GM18498 (cell line): ENCODE measurements around the gene CDH13.

ENCODE experiments used
- ATAC-seq: cut with Tn5 transposase; IDR thresholded peaks from one replicate; pipeline ENCODE4 v1.9.1; 2021; ENCODE audit warnings: mild to moderate bottlenecking, moderate library complexity; ENCODE audit not compliant: unreplicated experiment

The CDH13 gene

GRCh38 chr16:82625066-82625968 lies 1.5 kb upstream of the CDH13 start:
- no peak for ATAC-seq

DNA sequence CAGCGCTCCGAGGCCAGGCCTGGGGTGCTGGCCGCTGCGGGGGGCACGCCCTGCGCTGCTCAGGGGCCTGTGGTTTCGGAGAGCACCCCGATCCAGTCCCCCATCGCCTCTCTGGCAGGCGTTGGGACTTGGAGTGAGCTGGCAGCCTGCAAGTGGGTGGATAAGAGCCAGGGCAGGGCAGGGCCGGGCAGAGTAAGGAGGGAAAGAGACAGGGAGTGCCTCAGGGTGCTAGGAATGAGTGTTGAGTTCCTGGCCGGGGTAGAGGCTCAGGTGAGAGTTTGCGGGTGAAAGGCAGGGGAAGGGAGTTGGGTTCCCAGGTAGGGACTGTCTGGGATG lies 1.3 kb downstream of the CDH13 start:
- no peak for ATAC-seq

DNA sequence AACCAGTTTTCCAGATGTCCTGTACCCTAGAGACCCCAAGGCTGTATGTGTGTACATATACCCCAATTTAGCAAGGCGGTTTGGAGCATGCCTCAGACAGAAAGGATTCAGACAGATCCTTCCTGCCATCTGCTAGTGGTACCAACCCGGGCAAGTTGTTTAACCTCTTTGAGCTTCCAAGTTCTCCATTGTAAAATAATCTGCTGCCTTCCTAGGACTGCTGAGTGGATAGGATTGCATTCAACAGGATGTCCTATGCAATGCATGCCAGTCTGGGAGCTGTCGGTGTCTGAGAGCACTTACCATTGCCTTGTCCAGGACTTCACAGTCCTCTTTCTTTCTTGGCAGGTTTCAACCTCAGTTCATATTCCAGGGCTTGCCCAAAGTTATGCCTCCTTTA lies 1.9 kb downstream of the CDH13 start:
- ATAC-seq: no peak

DNA sequence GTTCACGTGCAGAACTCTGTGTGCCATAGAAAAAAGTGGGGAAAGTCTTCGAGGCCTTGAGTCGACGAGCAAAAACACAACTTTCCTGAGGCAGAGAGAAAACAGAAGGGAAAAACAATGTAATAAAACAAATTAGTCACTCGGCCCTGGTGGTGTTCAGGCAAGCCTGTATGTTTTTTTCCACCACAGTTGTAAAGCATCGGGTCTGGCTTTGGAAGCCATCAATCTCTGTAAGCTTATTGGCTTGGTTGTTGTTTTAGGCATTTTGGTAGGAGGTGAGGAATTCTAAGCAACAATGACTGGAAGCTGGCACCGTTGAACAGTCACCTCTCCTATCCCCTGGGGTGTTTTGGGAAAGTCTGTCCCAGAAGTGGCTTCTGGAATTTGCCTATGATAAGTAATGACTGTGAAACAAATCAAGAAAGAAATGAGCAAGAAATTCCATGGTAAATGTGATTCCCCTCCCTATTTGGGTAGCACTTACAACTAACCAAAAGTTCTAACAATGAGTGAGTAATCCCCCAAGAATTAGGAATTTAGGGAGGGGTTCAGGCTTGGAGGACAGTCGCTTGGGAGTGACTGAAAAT lies 2.8 kb downstream of the CDH13 start:
- no peak for ATAC-seq

GRCh38 chr16:82630219-82630618 lies 3.5 kb downstream of the CDH13 start:
- ATAC-seq: no peak

DNA sequence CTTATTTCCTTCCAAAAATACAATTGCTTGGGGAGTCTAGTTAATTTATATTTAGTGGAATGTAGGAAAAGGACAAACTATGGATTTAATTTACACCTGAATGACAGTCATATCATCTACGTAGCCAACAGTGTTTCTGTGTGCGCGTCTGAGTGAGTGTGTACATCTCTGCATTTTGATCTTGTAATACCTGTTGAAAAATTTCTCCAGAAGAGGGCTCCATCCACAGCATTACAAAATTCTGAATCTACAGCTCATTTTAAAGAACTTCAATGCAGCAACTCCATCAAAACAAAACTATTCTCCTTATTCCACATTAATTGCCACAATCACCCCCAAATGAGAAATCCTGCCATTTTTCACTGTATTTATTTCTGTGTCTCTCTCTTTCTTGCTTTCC lies 3.9 kb downstream of the CDH13 start:
- ATAC-seq: no peak

GRCh38 chr16:82631701-82632685 lies 5.2 kb downstream of the CDH13 start:
- no peak for ATAC-seq

DNA sequence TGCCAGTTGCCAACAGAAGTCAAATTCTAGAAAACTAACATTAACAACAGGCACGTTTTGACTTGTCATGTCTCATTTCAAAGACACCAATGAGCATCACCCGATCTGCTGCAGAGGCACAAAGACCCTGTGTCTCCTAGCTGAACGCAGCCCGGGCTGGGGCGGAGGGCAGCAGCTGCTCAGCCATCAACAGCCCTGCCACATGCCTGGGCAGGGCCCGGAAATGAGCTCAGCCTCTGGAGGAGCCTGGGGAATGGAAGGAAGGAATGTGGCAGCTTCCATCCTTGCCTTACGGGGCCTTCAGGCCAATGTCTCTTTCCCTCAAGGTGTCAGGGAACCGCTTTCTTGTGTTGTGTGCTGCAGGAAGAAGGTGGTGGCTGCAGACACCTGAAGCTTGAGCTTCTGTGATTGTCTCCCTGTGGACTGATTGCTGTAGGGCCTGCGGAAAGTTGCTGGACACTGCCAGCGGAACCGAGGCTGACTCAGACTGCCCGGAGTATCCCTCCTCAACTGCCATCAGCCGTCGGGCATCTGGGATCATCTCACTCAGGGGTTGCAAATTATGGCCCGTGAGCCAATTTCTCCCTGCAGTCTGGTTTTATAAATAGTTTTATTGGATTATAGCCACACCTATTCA lies 7.3 kb downstream of the CDH13 start:
- ATAC-seq: no peak

- ATAC-seq: no peak
Observed at GRCh38 chr16:82634955-82635610, 8.3 kb downstream of the CDH13 start.

- ATAC-seq: no peak
Observed at GRCh38 chr16:82636485-82636884, 9.7 kb downstream of the CDH13 start.

DNA sequence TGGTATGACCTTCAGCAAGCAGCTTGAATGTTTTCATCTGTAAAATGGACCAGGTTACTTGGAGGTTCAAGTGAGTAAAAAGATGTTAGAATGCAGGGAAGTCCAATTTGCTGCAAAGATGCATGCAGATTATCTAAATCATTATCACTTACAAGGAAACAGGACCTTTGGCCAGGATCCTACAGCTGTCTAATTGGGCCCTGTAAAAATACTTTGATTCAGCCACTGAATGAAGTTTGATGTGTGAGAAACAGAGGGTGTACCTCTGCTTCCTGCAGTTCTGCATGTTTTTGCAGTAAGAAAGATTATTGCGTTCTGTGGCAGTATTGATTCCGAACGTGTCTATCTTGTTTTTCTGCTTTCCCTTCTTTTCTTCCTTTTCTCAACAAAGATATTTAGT lies 10.2 kb downstream of the CDH13 start:
- no peak for ATAC-seq

DNA sequence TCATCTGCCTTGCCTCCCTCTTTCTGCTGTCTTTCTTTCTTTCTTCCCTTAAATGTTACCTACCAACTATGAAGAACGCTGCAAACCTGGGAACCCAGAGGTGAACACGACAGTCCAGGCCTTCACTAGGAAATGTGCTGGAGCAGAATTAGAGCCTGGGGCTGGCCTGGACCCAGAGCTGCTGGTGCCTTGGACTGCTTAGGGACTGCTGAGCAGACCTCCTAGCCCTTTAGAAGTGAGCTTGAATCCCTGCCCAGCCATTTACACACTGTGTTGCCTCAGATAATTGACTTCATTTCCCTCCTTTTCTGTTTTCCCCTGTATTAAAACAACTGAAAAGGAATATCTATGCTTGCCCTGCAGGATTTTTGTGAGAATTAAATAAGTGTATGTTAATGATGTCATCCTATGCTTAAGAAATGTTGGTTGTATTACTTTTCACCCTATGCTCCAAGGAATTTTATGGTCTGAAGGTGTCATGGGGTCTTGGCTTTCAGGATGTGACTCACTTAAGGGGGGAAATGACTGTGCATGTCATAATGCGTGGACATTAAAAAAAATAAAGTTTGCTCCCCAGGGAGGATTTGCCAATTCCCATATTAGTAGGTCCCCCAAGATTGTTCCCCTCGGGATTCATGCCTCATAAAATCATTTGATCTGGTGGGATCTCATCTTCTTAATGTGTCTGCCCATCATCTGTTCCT lies 11.5 kb downstream of the CDH13 start:
- no peak for ATAC-seq

- ATAC-seq: no peak
Observed at GRCh38 chr16:82639263-82639662, 12.5 kb downstream of the CDH13 start.

- ATAC-seq: peak; percentile 62
Observed at GRCh38 chr16:82639666-82640336, 13.0 kb downstream of the CDH13 start.

- ATAC-seq: no peak
Observed at GRCh38 chr16:82641336-82641984, 14.7 kb downstream of the CDH13 start.

DNA sequence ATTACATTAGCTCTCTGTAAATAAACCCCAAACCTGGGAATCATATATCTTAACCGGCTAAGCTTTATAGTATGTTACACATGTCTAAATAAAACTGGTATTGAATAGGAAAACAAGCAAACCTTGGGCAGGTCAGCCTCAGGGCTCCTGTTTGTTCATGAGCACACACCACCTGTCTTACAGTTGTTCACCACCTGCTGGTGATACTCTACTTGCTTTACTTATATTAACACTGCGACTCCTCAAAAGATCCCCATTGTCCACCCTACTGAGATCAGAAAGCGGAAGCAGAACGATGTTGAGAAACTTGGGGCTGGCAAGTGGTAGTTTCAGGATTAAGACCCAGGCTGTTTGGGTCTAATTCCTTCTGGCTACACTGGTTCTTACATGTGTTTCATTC lies 16.4 kb downstream of the CDH13 start:
- ATAC-seq: no peak

DNA sequence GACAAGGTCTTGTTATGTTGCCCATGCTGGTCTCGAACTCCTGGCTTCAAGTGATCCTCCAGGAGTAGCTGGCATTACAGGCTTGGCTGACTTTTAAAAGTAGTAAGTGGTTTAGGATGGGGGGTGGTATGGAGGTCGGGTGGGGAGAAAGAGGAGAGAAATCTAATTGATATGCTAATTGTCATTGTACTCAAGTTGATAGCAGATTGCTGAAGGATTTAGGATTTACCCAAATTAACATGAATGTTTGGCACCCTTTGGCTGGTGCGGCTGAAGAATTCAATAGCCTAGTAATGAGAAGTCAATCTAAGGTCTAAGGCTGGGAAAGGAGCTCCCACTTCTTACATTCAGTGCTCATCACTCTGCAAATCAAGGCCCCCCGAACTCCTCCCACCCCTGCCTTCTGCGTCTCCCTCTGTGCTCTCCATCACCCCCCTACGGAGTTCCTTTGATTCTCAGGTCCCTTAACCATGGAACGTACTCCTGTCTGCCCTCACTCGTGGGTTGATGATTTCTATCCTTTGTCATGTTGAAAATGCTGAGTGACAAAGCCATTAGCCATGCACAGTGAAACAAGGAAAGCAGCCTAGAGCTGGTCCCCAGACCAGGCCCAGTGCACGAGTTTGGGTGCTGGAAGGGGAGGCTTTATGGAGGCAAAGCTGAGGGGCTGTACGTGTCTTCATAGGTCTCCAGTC lies 17.3 kb downstream of the CDH13 start:
- no peak for ATAC-seq

- ATAC-seq: no peak
Observed at GRCh38 chr16:82646504-82646903, 19.7 kb downstream of the CDH13 start.
